ENCODE results near the gene SPSB3. TPM values are rescaled to one million over a fixed set of nuclear protein-coding genes. Genes with fewer than 3 reads are reported as not detected.

The SPSB3 gene
- total RNA-seq, 1 donor from 2014 or later: 30.8 TPM

GRCh38 chr16:1763521-1764511, 18.6 kb downstream of the SPSB3 start:
- TF ChIP-seq CTCF (IDR thresholded peaks at IDR 0.05): peak; percentile 78
- Mint-ChIP-seq H3K4me1 (ENCODE audit: low read depth) (no peaks in the 10 kb centered on the region), H3K9me3 (ENCODE audit: low read depth) (no peaks in the 10 kb centered on the region), H3K36me3 (ENCODE audit: low read depth) (peaks cover 9% of the 10 kb centered on the region), H3K27me3 (ENCODE audit: low read depth) (no peaks in the 10 kb centered on the region), H3K27ac (ENCODE audit: unreplicated experiment) (no peak overlapping the region), H3K4me3 (ENCODE audit: unreplicated experiment) (no peak overlapping the region)
- DNase-seq (ENCODE audit: low spot score): no peak

GRCh38 chr16:1762879-1763520, 19.4 kb downstream of the SPSB3 start:
- peaks cover 9% of the 10 kb centered on the region for H3K36me3 Mint-ChIP-seq (ENCODE audit: low read depth)
- no peaks in the 10 kb centered on the region for H3K9me3 Mint-ChIP-seq (ENCODE audit: low read depth)
- no peak overlapping the region for H3K27ac Mint-ChIP-seq (ENCODE audit: unreplicated experiment)
- H3K4me1 Mint-ChIP-seq (ENCODE audit: low read depth): no peaks in the 10 kb centered on the region
- no peaks in the 10 kb centered on the region for H3K27me3 Mint-ChIP-seq (ENCODE audit: low read depth)
- H3K4me3 Mint-ChIP-seq (ENCODE audit: unreplicated experiment): no peak overlapping the region
- TF ChIP-seq CTCF (IDR thresholded peaks at IDR 0.05): no peak
- no peak for DNase-seq (ENCODE audit: low spot score)

- Mint-ChIP-seq H3K27me3 (ENCODE audit: low read depth) (no peaks in the 10 kb centered on the region), H3K27ac (ENCODE audit: unreplicated experiment) (no peak overlapping the region)
- TF ChIP-seq CTCF (IDR thresholded peaks at IDR 0.05): no peak
Observed at GRCh38 chr16:1762196-1762878, 20.0 kb downstream of the SPSB3 start.

GRCh38 chr16:1761751-1762150, 20.6 kb downstream of the SPSB3 start:
- H3K27ac Mint-ChIP-seq (ENCODE audit: unreplicated experiment): no peak overlapping the region
- H3K36me3 Mint-ChIP-seq (ENCODE audit: low read depth): peaks cover 8% of the 10 kb centered on the region
- H3K27me3 Mint-ChIP-seq (ENCODE audit: low read depth): no peaks in the 10 kb centered on the region
- no peaks in the 10 kb centered on the region for H3K9me3 Mint-ChIP-seq (ENCODE audit: low read depth)
- H3K4me3 Mint-ChIP-seq (ENCODE audit: unreplicated experiment): no peak overlapping the region
- no peak for TF ChIP-seq CTCF (IDR thresholded peaks at IDR 0.05)
- no peak for DNase-seq (ENCODE audit: low spot score)
- H3K4me1 Mint-ChIP-seq (ENCODE audit: low read depth): no peaks in the 10 kb centered on the region

More at GRCh38 chr16:1762196-1762878, 20.0 kb downstream of the SPSB3 start:
- Mint-ChIP-seq H3K4me3 (ENCODE audit: unreplicated experiment) (no peak overlapping the region), H3K9me3 (ENCODE audit: low read depth) (no peaks in the 10 kb centered on the region), H3K4me1 (ENCODE audit: low read depth) (no peaks in the 10 kb centered on the region), H3K36me3 (ENCODE audit: low read depth) (peaks cover 9% of the 10 kb centered on the region)
- no peak for DNase-seq (ENCODE audit: low spot score)

- peaks cover 9% of the 10 kb centered on the region for H3K36me3 Mint-ChIP-seq (ENCODE audit: low read depth)
Observed at GRCh38 chr16:1760911-1761310, 21.5 kb downstream of the SPSB3 start.

More at GRCh38 chr16:1760911-1761310, 21.5 kb downstream of the SPSB3 start:
- no peak for TF ChIP-seq CTCF (IDR thresholded peaks at IDR 0.05)
- Mint-ChIP-seq H3K27me3 (ENCODE audit: low read depth) (no peaks in the 10 kb centered on the region), H3K9me3 (ENCODE audit: low read depth) (no peaks in the 10 kb centered on the region), H3K27ac (ENCODE audit: unreplicated experiment) (no peak overlapping the region), H3K4me3 (ENCODE audit: unreplicated experiment) (no peak overlapping the region), H3K4me1 (ENCODE audit: low read depth) (no peaks in the 10 kb centered on the region)
- DNase-seq (ENCODE audit: low spot score): no peak
